Measurements from ENCODE around the gene ATG9B. TPM values are rescaled to one million over a fixed set of nuclear protein-coding genes. Genes with fewer than 3 reads are reported as not detected.

ATG9B gene
- total RNA-seq, 1 experiment from 2014 or later: 2.1 TPM

GRCh38 chr7:151073990-151074389, 49.7 kb upstream of the ATG9B start (continued):
- no peak for TF ChIP-seq SIN3A (IDR thresholded peaks at IDR 0.05; ENCODE audit: low read depth)
- no peak for TF ChIP-seq FOSL1 (IDR thresholded peaks at IDR 0.05; ENCODE audit: low read depth)
- no peak for TF ChIP-seq EGR1 (IDR thresholded peaks at IDR 0.05; ENCODE audit: low read depth)
- no peak for TF ChIP-seq RAD21 (IDR thresholded peaks at IDR 0.05; ENCODE audit: low read depth)
- TF ChIP-seq, protein P1, sequence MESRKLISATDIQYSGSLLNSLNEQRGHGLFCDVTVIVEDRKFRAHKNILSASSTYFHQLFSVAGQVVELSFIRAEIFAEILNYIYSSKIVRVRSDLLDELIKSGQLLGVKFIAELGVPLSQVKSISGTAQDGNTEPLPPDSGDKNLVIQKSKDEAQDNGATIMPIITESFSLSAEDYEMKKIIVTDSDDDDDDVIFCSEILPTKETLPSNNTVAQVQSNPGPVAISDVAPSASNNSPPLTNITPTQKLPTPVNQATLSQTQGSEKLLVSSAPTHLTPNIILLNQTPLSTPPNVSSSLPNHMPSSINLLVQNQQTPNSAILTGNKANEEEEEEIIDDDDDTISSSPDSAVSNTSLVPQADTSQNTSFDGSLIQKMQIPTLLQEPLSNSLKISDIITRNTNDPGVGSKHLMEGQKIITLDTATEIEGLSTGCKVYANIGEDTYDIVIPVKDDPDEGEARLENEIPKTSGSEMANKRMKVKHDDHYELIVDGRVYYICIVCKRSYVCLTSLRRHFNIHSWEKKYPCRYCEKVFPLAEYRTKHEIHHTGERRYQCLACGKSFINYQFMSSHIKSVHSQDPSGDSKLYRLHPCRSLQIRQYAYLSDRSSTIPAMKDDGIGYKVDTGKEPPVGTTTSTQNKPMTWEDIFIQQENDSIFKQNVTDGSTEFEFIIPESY (IDR thresholded peaks at IDR 0.05; ENCODE audit: extremely low read depth, insufficient replicate concordance, low read length): no peak

GRCh38 chr7:151071032-151071866, 47.0 kb upstream of the ATG9B start:
- Histone ChIP-seq H3K4me2 (ENCODE audit: low read length) (no peak overlapping the region), H3K4me3 (replicated peaks in 1 of 2; ENCODE audit: low read depth in 1 of 2, low read length in 2 of 2) (no peak overlapping the region), H3K27me3 (ENCODE audit: insufficient read depth, low read length) (no peaks in the 10 kb centered on the region), H3K9me2 (ENCODE audit: insufficient read depth) (no peaks in the 10 kb centered on the region), H3K4me1 (ENCODE audit: control insufficient read depth in 1 of 2, insufficient read depth in 2 of 2, low read length in 2 of 2) (peaks cover 0 to 4% of the 10 kb centered on the region in 2 experiments; a peak in 1 of 4 replicates), H3K9me3 (ENCODE audit: control insufficient read depth in 1 of 2, insufficient read depth in 1 of 2, low read depth in 1 of 2, low read length in 2 of 2) (no peaks in the 10 kb centered on the region), H3K79me2 (ENCODE audit: insufficient read depth, low read length) (peaks cover 21% of the 10 kb centered on the region; the same call in 1 of the 2 replicates), H4K20me1 (ENCODE audit: insufficient read depth) (no peaks in the 10 kb centered on the region), H3K36me3 (ENCODE audit: control insufficient read depth in 1 of 2, insufficient read depth in 2 of 2, low read length in 2 of 2) (peaks cover 56% of the 10 kb centered on the region in 2 experiments; a peak in 3 of 4 replicates), H3K27ac (ENCODE audit: low read depth, low read length) (no peak overlapping the region), H2AFZ (ENCODE audit: low read depth, low read length, poor library complexity, severe bottlenecking) (no peak overlapping the region), H3K9ac (ENCODE audit: low read length) (no peak overlapping the region)
- ChIA-PET POLR2A (interaction anchor here (0.9 kb wide), 1 partner anchor 8 kb away, joined by 3 read pairs; no protein-coding TSS in a partner anchor), CTCF (no interaction called here), RAD21 (ENCODE audit: low non-redundant PET in 1 of 2, low total read pairs in 2 of 2, uncharacterized antibody in 2 of 2, unreplicated experiment in 2 of 2) (no interaction called here)
- DNase-seq (ENCODE audit: low read depth, low spot score): no peak
- no TSS peak for BruUV-seq (replicated peaks)
- ATAC-seq: no peak
- intact Hi-C loops (cut with micrococcal nuclease): no loop called here
- no peak for TF ChIP-seq ZNF274 (IDR thresholded peaks at IDR 0.05; ENCODE audit: low read depth, low read length)
- TF ChIP-seq ZFX (IDR thresholded peaks at IDR 0.05): no peak
- TF ChIP-seq SIN3A (IDR thresholded peaks at IDR 0.05; ENCODE audit: low read depth): no peak
- TF ChIP-seq ELF1 (IDR thresholded peaks at IDR 0.05; ENCODE audit: borderline replicate concordance, low read depth): no peak
- no peak for TF ChIP-seq SRF (IDR thresholded peaks at IDR 0.05; ENCODE audit: low read depth)
- TF ChIP-seq, protein P1 (IDR thresholded peaks at IDR 0.05; ENCODE audit: extremely low read depth, insufficient replicate concordance, low read length): no peak
- TF ChIP-seq, protein P2, sequence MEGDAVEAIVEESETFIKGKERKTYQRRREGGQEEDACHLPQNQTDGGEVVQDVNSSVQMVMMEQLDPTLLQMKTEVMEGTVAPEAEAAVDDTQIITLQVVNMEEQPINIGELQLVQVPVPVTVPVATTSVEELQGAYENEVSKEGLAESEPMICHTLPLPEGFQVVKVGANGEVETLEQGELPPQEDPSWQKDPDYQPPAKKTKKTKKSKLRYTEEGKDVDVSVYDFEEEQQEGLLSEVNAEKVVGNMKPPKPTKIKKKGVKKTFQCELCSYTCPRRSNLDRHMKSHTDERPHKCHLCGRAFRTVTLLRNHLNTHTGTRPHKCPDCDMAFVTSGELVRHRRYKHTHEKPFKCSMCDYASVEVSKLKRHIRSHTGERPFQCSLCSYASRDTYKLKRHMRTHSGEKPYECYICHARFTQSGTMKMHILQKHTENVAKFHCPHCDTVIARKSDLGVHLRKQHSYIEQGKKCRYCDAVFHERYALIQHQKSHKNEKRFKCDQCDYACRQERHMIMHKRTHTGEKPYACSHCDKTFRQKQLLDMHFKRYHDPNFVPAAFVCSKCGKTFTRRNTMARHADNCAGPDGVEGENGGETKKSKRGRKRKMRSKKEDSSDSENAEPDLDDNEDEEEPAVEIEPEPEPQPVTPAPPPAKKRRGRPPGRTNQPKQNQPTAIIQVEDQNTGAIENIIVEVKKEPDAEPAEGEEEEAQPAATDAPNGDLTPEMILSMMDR (IDR thresholded peaks at IDR 0.05 in 2 of 3, conservative IDR thresholded peaks at IDR 0.05 in 1 of 3; ENCODE audit: borderline replicate concordance in 1 of 3, insufficient read depth in 1 of 3, low read depth in 2 of 3, low read length in 2 of 3): no peak
- no peak for TF ChIP-seq TCF7L2 (IDR thresholded peaks at IDR 0.05; ENCODE audit: borderline replicate concordance, extremely low read depth, insufficient read depth, insufficient read length)
- no peak for TF ChIP-seq POLR2AphosphoS5 (IDR thresholded peaks at IDR 0.05; ENCODE audit: low read depth, low read length)
- no peak for TF ChIP-seq EGR1 (IDR thresholded peaks at IDR 0.05; ENCODE audit: low read depth)
- TF ChIP-seq ATF3 (IDR thresholded peaks at IDR 0.05): no peak
